GM12892 (cell line): ENCODE data around the gene MYH10.

Experiments
- POLR2A ChIP-seq: IDR thresholded peaks from 2 replicates; pipeline ENCODE4 v1.6.1; 2011; ENCODE audit warnings: low read depth, low read length, control low read depth
- POLR2AphosphoS5 ChIP-seq: IDR thresholded peaks from 2 replicates; pipeline ENCODE4 v1.6.1; 2011; ENCODE audit warnings: low read depth, low read length, control low read depth

- TF ChIP-seq POLR2A (no peak), POLR2AphosphoS5 (no peak)
These were observed 20.5 kb upstream of the MYH10 start for GRCh38 chr17:8651013-8651412.
